Activated CD4-positive, alpha-beta T cell treated with anti-CD3 and anti-CD28 coated beads, Interleukin-2, Interleukin-4, amounts not matched to agents 100 ng/mL and 50 ng/mL, durations not matched to agents 16 hours and 8 hours (primary cell): Measurements from ENCODE around the gene ABCC1.
"Not testable (repeated sequence)": the region's sequence is repeated elsewhere in the genome, so short reads cannot be mapped to it uniquely, and the experiment has no call there.

Source experiments
- DNase-seq: peaks from one replicate; pipeline ENCODE4 v3.0.0-alpha.2; 2020; ENCODE audit warnings: low spot score

The ABCC1 gene

DNA sequence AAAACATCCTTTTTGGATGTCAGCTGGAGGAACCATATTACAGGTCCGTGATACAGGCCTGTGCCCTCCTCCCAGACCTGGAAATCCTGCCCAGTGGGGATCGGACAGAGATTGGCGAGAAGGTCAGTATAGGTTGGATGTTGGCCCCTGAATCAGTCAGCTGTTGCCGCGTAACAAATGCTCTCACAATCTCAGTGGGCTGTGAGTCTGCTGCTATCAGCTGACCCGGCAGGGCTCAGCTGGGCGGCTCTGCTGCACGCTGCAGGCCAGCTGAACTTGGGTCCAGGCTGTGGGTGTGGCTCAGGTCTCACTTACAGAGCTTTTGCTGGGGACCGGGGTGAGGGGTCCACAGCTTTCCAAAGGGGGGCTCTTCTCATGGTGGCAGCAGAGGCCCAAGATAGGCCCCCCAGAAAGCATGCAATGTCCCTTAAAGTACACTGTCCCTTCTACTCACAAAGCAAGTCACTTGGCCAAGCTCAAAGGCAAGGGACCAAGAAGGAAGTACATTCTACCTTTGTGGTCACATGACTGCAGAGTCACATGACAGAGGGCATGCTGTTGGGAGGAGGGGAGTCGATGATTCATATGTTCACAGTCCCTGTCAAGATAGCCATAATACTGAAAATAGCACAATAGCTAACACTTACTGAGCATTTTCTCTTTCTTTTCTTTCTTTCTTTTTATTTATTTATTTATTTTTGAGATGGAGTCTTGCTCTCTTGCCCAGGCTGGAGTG lies 134.2 kb downstream of the ABCC1 start:
- peak; percentile 54 for DNase-seq

DNA sequence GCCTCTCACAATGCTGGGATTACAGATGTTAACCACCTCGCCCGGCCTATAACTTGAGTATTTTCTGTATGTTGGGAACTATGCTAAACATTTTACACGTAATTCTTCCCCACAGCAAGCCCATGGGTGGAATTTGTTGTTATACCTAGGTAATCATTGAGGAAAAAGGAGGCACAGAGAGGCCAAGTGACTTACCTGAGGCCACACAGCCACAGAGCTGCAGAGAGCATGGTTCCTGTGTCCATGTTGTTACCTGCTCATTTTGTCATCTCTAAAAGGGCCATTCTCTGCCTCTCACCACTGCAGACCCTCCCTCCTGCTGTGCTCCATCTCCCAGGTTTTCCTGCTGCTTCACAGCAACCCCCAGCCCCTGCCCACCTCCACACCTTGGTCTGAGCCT lies 135.5 kb downstream of the ABCC1 start:
- no peak for DNase-seq

DNA sequence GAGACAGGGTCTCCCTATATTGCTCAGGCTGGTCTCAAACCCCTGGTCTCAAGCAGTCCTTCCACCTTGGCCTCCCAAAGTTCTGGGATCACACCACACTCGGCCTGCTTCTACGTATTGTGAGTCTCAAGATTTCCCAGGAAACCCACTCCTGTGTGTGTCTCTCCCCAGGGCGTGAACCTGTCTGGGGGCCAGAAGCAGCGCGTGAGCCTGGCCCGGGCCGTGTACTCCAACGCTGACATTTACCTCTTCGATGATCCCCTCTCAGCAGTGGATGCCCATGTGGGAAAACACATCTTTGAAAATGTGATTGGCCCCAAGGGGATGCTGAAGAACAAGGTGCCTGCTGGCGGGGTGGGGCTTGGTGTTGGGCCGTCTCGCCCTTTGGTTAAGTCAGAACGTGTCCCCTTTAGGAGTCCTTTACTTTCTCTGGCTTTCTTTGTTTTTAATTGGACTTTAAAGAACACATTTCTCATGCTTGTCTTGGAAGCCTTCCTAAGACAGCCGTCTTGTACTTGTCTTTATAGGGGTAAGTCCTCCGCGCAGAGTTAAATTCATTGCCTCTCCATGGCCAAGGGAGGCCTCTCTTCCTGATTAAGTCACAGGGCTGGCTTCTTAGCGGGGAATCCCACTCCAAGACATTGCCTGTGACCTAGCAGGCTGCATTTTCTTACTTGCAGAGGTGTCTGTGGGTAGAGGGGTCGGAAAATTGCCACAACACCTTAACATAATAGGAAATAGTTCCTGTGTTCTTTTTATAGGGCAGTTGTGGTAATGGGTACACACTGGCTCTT lies 137.4 kb downstream of the ABCC1 start:
- DNase-seq, result no peak

DNA sequence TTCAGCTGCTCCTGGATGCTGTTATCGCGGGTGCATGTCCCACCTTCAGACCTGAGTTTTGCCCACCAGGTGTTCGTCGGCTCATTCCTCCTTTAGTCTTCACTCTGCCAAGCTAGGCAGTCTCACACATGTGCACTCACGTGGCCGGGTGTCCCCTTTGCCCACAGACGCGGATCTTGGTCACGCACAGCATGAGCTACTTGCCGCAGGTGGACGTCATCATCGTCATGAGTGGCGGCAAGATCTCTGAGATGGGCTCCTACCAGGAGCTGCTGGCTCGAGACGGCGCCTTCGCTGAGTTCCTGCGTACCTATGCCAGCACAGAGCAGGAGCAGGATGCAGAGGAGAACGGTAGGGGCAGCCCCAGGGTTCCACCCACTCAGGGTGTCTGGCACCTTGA lies 140.8 kb downstream of the ABCC1 start:
- DNase-seq, result no peak

DNA sequence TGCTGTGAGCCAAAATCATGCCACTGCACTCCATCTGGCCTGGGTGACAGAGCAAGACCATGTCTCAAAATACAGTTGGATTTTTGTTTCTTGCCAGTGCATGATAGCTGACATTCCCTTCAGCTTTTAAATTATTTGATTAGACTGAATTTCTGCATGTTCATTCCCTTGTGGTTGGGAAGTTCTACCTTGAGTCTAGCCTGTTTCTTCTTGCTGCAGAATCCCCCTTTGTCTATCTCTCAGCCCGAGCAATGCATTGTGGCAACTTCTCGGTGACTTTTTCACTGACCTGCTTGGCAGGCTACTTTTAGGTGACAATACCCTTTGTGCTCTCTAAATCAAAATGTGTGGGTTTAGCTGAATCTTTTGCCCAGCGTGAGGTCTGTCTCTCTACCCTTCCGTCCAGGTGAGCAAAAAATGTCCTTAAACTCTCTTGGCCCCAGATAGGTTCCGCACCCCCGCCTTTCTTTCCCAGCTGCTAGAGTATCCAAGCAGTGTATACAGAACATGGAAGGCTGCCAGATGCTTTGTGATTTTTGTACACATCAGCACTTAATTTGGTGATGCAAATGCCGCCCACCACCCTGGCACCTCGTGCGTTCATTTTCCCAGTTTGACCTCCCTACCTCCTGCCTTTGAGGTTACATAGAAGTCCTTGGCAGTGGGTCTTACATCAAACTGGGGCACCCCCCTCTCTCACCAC lies 143.7 kb downstream of the ABCC1 start:
- DNase-seq, result no peak

DNA sequence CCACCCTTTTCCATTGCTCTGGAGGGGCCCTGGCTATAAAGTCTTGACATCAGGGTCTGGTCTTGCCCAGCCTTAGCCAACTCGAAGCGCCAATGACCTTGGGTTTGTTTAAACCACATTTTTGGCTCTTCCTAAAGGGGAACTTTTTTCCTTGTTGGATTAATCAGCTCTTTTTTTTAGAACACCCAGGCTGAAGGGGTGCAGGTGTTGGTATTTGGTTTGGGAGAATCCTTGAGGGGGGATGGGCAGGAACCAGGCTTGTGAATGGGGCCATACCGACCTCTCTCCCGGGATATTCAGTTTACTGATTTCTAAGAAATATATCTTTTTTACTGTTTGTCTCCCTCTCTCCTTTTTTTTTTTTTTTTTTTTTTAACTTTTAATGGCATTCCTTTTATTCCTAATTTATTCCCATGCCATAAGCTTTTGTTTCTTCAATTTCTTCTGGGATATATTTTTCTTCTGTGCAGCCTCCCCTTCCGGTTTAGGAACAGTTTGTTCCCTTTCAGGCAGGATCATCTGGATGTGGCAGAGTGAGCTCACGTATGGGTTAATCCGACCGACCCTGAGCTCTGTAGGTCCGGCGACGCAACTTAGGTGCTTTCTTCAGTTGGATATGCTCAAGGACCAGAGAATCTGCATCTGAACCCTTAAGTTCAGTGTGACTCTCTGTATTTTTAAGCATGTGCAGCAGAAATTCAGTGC lies 144.4 kb downstream of the ABCC1 start:
- no peak for DNase-seq

DNA sequence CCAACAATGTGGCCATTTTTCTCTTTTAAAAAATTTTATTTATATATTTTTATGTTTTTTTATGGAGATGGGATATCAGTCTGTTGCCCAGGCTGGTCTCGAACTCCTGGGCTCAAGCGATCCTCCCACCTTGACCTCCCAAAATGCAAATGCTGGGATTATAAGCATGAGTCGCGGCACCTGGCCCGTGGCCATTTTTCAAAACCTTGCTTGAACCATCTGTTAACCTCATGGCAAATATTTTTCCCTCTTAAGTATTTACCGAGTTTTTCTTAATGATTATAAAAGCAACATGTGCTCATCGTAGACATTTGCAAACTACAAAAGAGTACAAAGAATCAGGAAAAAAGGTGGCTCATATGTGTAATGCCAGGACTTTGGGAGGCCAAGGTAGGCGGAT lies 146.2 kb downstream of the ABCC1 start:
- no peak for DNase-seq

DNA sequence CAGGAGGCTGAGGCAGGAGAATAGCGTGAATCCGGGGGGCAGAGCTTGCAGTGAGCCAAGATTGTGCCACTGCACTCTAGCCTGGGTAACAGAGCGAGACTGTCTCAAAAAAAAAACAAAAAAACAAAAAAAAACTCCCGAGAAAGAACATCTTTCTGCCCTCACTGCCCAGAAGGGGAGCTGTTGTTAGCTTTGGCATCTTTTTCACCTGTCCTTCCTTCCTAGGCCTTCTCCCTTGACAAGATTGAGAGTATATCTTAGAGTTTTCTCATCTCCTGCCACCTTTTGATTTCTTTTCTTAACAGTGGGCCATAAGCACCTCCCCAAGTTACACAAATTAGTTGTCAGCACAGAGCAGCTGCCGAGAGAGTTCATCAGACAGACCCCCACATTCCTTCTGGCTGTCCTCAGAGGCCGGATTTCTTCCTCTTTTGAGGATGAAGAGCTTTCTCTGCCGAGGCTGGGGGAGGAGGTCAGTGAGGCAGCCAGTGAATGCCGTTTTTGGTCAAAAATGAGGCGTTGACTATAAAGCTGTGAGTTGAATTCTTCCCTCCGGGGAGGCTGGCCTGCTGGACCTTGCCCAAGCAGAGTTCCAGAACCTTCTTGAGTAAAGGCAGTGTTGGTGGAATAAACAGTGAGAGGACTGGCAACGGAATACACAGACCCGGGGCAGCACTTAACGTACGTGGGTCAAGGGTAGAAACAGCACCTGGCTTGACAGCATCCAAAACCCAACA lies 146.9 kb downstream of the ABCC1 start:
- DNase-seq, result no peak

DNA sequence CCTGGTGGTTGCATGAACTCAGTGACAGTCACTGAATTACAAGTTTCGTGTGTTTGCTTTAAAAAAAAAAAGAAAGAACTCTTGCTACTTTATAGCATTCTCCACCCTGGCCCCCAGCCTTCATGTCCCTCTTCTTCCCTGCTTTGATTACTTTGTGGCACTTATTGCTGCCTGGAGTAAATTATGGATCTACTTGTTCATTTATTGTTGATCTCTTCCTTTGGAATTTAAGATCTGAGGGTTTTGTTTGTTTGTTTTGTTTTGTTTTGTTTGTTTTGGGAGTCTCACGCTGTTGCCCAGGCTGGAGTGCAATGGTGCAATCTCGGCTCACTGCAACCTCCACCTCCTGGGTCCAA lies 147.4 kb downstream of the ABCC1 start:
- no peak for DNase-seq

DNA sequence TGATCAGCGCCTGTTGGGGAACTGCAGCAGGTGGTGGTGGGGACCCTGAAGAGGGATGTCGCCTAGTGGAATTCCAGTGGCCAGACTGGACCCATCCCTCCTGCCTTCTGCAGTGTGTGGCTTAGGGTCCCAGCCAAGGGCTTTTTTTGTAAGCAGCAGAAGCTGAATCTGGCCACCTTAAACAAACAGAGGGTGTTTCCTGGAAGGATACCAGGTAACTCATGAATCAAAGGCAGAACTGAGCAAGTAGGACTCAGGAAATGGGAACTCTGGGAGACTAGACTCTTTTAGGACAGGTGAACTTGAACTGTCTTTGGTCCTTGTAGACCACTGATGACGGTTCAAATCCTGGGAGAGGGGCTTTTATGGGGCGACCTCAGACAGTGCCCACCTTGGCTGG lies 149.9 kb downstream of the ABCC1 start:
- DNase-seq, result no peak

DNA sequence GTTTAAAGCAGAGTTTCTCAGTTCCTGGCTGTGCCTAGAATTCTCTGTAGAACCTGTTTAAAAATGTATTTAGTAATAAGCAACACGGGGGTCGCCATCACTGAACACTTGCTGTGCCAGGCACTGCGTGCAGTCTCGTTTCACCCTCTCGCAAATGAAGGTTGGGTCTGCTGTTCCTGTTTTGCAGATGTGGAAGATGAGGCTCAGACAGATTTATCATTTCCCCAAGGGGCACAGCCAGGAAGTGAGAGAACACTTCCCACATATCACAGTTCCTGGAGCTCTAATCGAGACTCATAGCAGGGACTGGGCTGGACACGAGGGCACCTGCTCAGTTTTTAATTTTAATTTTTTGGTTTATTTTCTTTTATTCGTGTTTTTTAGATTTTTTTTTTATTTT lies 151.2 kb downstream of the ABCC1 start:
- no peak for DNase-seq

DNA sequence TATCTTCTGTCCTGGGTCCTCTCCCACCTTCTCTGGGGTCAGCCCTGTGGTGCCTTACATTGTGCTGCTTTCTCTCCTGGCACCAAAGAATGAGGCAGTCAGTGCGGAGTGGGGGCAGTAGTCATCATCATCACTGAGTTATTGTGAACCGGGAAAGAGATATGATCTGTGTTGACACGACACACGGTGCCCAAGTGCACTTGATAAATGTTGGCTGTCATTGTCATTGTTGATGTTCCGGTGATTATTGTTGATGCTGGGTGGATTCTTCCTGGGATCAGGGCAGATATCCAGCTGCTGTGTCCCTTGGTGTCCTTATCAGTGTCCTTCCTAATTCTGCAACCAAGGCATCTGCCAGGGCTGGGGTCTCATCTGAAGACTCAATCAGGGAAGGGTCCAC lies 152.2 kb downstream of the ABCC1 start:
- no peak for DNase-seq

DNA sequence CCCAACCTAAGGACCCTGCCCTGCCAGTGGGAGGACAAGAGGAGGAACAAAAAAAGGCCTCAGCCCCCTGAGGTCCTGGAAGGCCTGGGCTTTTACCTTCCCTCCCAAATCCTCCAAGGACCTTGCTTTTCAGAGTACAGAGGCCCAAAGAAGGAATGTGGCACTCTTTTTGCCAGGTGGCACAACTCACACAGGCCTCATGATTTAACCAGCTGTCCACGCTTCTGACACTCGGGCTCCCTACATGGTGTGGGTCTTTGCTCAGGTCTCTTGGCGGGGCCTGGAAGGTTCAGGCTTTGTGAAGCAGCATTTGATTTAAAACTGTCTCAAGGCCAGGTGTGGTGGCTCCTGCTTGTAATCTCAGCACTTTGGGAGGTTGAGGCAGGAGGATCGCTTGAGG lies 153.3 kb downstream of the ABCC1 start:
- no peak for DNase-seq

DNA sequence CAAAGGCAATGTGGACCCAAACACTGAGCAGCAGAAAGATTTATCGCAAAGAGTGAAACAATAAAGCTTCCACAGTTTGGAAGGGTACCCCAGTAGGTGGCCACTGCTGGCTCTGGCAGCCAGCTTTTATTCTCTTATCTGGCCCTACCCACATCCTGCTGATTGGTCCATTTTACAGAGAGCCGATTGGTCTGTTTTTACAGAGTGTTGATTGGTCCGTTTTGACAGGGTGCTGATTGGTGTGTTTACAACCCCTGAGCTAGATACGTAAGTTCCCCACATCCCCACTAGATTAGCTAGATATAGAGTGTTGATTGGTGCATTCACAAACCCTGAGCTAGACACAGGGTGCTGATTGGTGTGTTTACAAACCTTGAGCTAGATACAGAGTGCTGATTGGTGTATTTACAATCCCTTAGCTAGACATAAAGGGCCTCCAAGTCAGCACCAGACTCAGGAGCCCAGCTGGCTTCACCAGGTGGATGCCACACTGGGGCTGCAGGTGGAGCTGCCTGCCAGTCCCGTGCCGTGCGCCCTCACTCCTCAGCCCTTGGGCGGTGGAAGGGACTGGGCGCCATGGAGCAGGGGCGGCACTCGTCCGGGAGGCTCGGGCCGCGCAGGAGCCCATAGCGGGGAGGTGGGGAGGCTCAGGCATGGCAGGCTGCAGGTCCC lies 154.9 kb downstream of the ABCC1 start:
- DNase-seq, result not testable (repeated sequence)

DNA sequence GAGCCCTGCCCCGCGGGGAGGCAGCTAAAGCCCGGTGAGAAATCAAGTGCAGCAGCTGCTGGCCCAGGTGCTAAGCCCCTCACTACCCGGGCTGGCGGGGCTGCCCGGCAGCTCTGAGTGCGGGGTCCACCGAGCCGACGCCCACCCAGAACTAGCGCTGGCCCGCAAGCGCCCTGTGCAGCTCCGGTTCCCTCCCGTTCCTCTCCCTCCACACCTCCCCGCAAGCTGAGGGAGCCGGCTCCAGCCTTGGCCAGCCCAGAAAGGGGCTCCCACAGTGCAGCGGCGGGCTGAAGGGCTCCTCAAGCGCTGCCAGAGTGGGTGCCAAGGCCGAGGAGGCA lies 155.4 kb downstream of the ABCC1 start:
- not testable (repeated sequence) for DNase-seq

DNA sequence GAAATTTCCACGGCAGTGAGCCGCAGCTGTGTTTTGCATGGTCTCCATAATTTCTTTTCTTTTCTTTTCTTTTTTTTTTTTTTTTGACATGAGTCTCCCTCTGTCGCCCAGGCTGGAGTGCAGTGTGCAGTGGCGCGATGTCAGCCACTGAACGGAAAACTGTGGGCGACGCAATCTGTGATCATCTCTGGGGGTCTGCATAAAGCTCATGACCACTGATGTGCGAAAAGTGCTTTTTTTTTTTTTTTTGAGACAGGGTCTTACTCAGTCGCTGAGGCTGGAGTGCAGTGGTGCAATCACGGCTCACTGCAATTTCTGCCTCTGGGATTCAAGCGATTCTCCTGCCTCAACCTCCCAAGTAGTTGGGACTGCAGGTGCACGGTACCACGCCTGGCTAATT lies 156.2 kb downstream of the ABCC1 start:
- DNase-seq, result no peak

DNA sequence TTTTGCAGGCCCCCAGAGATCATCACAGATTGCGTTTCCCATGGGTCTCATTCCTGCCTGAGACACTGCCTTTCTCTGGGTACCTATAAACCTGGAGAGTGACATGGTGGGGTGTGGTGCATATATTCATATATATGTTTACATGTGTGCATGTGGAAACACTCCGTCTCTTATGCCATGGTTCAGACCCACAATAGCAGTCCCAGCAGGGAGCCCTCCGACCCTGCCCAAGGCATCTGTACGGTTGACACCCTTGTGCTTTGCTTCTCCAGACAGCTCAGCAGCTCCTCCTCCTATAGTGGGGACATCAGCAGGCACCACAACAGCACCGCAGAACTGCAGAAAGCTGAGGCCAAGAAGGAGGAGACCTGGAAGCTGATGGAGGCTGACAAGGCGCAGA lies 157.1 kb downstream of the ABCC1 start:
- DNase-seq, result no peak

DNA sequence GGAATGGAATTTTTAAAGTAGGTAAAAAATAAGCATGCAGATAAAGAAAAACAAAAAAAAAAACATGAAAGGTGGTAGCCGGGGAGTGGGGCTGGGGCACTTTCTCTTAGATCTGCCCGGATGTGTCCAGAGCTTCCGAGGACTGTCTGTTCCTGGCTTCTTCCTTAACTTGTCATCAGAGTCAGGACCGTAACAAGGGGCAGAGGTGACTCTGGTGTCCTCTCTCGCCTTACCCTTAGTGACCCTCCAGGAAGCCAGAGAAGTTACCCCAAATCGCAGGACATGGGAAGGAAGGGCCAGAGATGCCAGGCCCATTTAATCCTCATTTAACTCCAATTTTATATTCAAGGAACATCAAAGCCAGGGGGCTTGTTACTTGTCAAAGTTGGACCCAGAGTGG lies 158.4 kb downstream of the ABCC1 start:
- no peak for DNase-seq

DNA sequence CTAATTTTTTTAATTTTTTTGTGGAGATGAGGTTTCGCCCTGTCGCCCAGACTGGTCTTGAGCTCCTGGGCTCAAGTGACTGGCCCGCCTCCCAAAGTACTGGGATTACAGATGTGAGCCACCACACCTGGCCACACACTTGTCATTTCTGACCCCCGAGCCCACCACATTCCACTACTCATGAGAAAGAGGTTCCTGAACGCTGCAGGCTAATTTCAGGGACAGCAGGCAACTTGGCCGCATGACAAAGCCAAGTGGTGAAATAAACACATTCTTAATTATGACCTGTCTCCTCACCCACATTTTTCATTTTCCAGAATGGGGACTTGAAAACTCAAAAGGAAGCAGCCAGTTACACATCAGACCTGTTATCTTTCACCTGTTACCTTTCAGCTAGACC lies 159.3 kb downstream of the ABCC1 start:
- no peak for DNase-seq

DNA sequence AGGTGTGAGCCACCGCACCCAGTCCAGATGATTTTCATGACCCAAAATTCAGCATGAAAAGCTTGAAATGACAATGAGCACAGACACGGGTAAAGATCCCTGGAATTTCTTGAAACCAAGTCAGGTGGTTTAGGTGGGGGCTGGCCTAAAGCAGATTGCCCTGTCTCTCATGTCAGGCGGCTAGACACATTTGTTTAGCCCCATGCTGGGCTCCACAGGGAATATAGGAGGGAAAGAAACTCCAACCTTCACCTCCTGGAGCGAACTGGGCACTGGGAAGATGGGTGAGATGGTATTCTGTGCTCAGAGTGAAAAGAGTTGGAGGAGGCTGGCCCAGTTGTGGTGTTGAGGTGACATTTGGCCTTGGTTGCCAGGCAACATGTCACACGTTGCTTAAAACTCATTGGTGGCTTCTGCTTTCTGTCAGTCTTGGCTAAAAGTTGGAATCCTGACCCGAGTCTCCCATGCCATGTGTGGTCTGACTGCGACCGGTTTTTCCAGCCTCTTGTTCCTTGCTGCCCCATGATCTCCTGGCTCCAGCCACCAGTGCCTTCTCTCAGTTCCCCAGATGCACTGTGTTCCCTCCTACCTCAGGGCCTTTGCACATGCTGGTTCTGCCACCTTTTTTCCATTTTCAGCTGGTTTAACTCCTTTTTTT lies 160.2 kb downstream of the ABCC1 start:
- DNase-seq, result no peak

DNA sequence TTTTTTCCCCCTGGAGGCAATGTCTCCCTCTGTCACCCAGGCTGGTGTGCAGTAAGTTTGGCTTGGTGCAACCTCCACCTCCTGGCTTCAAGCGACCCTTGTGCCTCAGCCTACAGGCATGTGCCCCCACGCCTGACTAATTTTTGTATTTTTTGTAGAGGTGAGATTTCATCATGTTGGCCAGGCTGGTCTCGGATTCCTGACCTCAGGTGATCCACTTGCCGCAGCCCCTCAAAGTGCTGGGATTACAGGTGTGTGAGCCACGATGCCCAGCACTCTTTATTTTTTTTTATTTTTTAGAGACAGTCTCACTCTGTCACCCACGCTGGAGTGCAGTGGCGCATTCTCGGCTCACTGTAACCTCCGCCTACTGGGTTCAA lies 160.7 kb downstream of the ABCC1 start:
- no peak for DNase-seq
